Measurements from ENCODE around the gene ATG16L1.

The ATG16L1 gene

DNA sequence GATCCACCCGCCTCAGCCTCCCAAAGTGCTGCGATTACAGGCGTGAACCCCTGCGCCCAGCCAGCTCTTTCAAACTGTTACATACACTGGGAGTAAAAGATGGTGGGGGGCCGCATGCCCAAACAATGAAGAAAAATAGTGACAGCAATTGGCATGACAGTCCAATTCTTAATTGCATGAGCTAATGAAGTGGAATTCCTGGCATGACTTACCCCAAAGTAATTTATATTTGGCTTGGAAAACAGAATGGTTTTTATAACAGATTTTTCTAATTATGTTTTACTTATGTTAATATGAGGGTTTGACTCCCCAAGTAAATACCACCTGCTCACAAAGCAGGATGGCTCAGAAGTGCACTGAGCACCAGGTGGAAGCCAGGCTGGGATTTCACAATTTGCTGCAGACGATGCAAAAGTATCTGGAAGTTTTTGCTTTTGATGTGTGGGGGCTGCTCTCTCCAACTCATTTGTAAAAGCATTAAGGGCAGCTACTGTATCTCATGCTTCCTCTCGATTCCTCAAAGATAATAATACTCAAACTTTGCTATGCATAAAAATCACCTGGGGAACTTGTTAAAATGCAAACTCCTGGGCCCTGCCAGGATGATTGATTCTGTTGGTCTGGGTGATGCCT is 24.0 kb upstream of the ATG16L1 start:
- DNase-seq (ENCODE audit: low read depth): no peak

DNA sequence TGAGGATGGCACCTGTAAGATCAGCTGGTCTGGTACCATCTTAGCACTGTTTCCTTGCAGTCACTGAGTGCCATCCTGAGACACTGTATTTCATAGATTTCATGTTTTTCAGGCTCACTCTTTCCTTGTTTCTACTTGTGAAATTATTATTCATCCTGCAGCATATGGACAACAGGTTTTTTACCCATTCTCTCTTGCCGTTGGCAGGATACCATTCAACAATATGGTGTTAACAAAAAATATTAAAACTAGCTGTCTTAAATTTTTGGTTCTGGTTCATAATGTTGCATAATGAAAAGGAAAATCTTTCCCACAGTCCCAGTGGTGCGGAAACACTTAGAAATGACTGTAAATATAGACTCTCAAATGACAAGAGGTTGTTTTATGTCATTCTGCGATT is 23.1 kb upstream of the ATG16L1 start:
- DNase-seq (ENCODE audit: low read depth): no peak

DNA sequence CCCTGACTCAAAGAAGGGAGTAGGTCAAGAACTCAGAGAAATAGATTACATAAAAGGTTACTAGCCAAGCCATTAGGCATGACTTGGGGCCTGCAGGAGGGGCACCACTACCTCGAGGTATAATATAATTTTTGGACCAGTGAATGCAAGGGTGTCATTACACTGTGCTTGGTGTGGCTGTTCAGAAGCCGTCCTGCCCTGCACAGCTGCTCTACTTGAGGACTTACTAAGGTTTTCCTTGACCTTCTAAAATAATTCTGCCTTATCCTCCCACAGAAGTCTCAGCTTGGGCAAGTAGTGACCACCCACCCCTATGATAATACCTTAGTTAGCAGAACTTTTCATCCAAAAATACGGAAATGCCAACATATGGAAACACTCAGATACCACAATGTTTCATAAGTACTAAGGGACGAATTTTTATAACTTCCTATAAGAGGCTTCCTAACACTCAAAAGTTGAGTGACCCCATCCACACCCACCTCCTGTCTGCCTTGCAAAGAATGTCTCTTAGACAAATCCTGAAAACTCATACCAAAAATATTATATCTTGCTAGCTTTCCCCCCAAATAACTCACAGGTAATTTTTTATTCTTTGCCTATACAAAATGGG is 17.7 kb upstream of the ATG16L1 start:
- no peak for DNase-seq (ENCODE audit: low read depth)

DNA sequence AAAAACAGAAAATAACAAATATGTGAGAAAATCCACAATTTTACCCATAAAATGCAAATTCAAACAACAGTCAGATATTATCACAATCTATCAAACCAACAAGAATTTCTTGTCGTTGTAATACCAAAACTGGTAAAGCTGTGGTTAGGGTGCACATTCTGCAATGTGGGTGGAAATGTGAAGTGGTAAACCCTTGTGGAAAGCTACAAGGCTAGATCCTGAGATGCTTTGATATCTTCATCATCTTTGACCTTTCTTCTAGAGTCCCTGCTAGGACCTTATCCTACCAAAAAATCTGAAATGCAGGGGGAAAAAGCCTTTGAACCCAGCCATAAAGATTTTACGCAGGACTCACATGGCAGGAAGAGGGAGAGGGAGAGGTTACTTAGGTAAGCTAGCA is 17.2 kb upstream of the ATG16L1 start:
- no peak for DNase-seq (ENCODE audit: low read depth)

DNA sequence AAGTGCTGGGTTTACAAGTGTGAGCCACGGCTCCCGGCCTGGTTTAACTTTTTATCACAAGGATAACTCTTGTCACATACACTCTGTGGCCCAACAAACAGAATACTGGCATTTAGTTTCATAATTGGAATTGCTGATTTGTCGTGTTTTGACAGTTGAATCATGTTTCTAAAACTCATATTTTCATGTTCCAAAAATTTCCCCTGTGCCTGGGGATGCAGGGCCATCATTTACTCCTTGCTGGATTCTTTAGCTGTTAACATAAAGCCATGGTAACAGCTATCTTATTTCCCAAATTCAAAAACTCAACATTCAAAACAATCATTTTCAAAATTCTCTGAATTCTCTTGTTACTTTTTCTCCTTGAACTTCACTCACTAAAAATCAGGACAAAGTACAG is 16.5 kb upstream of the ATG16L1 start:
- DNase-seq (ENCODE audit: low read depth): no peak

DNA sequence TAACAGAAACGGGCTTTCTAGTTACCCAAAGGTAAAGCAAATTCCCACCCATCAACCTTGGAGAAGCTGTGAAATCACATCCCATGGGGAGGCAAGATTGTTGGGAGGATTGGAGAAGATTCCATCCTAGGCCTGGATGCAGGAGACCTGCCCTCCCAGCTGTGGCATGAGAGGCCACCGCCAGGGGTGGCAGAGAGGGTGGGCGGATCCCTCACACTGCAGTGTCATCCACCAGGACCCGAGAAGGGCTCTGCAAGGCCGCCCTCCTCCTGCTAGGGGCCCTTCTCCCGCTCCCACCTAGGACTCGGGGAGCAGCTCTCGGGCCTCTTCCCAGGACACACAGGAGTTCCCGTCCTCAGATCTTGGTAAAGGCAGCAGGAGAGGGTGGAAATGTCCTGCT is 15.5 kb upstream of the ATG16L1 start:
- DNase-seq (ENCODE audit: low read depth): no peak

DNA sequence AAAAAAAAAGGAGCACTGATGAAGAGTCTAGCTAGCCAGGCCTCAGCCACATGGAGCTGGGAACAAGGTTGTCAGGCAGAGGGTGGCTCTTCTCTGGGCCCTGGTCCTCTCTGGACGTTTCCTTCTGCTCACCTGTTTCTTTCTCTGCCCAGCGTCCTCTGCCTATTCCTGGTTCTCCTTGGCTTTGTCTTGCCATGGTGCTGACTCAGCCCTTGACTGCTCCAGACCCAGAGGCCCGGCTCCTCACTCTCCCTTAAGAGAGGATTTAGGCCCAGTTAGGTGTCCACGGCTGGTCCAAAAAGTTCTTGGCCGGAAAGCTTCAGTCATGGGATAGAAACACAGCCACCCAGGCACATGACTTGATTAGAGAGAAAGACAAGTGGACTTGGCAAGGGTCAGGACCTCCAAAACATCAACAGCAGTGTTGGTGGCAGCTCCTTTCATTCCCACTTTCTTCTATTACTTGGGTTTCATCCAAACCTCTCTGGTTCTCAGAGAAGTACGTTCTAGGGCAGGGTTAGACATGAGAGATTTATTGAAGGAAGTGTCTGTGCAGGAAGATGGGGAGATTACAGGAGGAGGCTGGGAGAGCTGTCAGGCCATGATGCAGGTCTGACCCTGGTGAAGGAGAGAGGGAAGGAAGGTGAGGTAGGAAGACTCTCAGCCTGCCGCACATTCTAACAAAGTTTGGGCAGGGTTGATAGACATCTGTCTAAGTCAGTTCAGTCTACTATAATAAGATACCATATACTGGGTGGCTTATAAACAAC is 14.5 kb upstream of the ATG16L1 start:
- no peak for DNase-seq (ENCODE audit: low read depth)

DNA sequence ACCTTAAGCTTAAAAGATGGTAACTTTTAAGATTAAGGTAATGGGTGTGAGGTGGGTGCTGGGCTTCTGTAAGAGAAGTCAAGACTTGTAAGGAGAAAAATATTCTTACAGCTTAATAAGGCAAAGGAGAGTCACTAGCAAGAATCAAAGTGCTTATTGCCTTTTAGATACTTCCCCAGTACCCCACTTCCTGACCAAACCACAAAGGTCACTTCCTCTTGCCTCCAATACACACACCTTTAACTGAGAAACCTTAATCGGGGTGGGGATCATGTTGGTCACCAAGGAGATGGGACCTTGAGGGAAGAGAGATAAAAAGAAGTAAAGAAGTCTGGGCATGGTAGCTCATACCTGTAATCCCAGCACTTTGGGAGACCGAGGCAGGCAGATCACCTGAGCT is 10.6 kb upstream of the ATG16L1 start:
- no peak for DNase-seq (ENCODE audit: low read depth)

DNA sequence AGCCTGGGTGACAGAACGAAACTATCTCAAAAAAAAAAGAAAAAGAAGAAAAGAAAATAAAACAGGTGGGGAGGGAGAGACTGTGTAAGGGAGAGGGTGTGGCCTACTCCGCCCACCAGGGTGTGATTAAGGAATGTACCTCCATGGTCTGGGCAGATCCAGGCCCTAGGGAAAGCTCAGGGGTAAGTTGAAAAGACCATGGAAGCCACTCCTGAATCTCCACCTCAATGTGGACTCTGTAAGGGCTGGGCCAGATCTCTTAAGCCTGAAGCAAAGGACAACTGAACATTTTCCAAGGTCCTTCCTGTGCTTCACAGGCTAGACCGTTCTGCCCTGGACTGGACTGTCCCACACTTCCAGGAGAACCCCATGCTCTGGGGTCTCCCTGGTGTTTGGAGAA is 9.7 kb upstream of the ATG16L1 start:
- DNase-seq (ENCODE audit: low read depth): no peak

DNA sequence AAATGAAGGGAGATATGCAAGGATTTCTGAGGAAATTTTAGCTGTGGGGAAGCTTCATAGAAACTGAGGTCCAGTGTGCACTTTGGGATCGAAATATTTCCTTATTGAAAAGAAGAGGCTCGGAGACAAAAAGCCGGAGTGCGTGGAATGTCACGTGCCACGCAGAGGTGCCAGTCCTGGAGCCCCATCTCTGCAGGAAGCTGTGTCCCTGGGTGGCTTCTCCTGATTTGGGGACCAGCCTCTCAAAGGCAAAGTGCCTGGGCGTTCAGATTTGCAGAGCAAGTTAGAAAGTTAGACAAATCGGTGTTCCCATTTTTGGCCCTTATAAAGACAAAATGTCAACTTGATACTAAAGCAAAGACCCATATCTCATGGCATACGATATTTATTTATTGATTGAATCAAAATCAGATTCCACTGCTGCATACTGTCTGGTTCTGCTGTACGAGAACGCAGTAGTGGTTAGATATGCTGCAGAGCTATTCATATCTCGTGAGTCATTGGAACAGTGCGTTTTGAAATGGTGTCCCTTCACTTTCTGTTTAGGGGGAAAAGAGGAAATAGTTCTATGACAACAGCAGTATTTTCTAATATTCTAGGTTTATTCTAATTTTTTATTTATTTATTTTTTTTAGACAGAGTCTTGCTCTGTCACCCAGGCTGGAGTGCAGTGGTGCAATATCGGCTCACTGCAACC is 9.1 kb upstream of the ATG16L1 start:
- DNase-seq (ENCODE audit: low read depth): no peak

DNA sequence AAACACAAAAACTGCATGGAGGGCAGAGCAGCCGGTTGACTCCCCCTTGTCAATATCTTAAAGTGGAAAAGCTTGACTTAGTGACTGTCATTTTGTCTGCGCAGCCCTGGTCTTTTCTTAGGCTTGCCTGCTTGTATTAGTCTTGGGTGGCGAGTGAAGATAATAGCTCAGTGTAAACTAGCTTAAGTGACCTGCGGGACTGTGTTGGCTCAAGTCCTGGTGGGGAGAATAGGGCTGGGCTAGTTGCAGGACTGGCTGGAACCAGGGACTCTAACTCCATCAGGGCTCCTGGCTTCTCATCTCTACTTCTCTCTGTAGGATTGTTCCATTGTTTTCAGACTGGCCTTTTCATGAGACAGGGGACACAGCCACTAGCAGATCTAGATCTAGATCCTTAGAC is 8.1 kb upstream of the ATG16L1 start:
- DNase-seq (ENCODE audit: low read depth): no peak

DNA sequence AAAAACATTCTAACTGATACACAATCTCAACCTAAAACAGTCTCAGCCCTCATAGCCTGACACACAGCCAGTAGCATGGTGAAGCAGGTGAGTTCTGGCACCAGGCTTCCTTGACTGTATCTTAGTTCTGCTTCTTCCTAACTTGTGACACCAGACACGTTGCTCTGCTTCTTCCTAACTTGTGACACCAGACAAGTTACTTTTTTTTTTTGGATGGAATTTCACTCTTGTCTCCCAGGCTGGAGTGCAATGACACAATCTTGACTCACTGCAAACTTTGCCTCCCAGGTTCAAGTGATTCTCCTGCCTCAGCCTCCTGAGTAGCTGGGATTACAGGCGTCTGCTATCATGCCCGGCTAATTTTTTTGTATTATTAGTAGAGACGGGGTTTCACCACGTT is 6.7 kb upstream of the ATG16L1 start:
- DNase-seq (ENCODE audit: low read depth): no peak

DNA sequence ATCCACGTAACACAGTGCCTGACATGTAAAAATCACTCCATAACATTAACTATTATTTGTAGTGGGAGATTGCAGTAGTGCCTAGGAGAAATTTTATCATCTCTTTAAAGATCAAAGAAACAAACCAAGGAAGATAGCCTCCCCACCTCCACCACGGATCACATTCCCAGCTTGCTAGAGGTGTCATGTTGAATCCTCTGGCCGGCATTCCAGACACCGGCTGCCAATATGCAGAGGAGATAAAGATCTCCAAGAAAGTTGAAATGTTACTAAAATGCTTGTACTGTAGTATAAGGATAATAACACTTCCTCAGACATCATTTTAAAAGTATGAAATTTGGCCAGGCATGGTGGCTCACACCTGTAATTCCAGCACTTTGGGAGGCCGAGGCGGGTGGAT is 6.1 kb upstream of the ATG16L1 start:
- no peak for DNase-seq (ENCODE audit: low read depth)

DNA sequence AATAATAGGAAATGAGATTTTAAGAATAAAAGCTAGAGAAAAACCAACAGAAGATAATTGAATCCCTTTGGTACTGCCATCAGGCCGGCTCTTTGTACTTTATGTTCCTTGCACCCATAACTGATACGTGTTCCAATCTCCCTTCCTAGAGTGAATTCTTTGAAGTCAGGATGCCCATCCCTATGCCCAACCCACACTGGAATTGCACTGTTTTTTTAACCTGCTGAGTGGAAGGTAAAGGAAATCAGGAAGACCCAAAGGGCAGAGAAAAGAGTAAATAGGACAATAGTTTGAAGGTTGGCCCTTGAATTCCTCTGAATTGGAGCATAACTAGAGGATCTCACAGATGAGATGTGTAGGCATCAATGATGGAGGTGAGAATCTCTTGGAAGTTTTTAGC is 4.4 kb upstream of the ATG16L1 start:
- DNase-seq (ENCODE audit: low read depth): no peak

DNA sequence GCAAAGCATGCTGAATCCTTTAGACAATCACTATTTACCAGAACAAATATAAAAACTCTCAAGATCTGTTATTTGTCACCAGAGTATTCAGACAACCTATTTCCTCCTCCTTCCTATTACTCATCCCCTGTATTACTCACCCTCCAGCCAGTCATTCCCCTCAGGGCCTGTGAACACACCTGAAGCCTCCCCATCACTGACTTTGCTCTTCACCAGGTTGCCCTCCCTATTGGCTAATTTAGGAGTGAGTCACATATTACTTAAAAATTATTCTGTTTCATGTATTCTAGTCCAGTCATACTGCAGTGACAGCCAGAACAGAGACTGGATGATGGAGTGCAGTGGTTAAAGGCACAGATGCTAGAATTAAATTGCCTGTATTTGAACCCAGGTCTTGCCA is 3.7 kb upstream of the ATG16L1 start:
- DNase-seq (ENCODE audit: low read depth): peak; percentile 72

DNA sequence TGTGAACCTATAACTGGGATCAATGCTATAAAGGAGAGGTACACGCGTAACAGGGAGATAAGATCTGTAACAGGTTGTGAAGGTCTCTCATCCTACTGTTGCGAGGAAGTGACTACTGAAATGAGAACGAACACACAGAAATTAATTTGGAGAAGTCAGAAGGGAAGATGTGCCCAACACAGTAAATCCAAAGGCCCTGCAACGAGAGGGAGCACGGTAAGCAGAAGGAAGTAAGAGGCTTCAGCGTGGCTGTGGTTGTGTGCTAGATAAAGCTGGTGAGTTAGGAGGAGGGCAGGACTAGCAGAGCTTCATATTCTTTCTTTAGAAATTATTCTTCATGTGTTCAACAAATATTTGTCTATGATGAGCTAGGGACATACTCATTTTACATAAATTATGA is 2.5 kb upstream of the ATG16L1 start:
- DNase-seq (ENCODE audit: low read depth): no peak

DNA sequence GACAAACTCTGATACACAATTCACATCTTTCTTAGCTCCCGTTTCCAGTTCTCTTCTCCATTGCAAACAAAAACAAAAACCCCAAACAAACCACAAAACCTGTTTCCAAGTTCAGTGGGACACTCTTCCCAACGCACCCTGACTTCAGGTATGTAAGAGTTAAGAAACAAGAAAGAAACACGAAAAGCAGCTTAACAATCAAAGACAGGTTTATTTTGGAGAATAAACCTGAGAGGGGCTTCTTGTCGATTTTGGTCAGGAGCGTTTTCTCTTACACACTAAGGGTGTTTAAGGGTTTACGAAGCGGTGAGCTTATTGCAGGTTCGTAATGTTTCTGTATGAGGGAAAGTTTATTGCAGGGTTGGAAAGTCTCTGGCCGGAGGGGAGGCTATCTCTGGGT is 905 bp upstream of the ATG16L1 start:
- DNase-seq (ENCODE audit: low read depth): no peak

DNA sequence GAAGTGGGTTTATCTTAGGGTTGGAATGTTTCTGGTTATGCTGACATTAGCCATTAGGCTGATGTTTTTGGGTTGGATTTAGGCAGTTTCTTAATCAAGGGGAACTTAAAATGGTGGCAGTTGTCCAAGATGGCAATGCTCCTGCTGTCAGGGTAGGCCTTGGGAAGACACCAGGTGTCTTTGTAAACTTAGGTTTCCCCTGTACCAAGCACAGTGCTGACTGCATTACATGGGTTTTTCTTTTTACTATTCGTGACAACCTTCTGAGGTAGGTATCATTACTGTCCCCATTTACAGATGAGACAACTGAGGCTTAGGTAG is 528 bp upstream of the ATG16L1 start:
- no peak for DNase-seq (ENCODE audit: low read depth)

DNA sequence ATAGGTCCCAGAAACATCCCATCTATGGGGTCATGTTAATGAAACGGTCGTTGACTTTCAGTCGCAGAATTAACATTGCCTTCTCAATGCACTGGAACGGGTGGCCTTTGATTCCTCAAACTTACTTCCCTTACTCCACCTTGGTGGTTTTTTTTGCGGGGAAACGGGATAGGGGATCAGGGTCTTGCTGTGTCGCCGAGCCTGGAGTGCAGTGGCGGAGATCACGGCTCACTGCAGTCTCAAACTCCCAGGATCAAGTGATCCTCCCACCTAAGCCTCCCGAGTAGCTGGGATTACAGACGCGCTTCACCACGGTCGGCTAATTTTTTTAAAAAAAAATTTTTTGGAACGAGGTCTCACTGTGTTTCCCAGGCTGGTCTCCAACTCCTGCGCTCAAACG is 754 bp downstream of the ATG16L1 start:
- no peak for DNase-seq (ENCODE audit: low read depth)

DNA sequence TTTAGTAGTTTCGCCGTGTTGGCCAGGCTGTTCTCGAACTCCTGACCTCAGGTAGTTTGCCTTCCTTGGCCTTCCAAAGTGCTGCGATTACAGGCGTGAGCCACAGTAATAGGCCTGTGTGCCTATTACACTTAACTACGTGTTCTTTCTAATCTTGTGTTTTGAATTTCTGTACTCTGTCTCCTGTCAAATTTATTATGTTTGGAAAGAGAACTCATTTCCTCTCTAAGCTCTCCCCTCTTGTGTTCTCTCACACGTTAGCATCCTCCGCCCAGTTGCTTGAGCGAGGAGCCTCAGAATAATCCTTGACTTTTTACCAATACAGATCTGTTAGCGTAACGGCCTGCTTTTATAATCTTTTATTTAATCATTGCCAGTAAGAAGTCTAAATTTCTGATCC is 3.7 kb downstream of the ATG16L1 start:
- no peak for DNase-seq (ENCODE audit: low read depth)

DNA sequence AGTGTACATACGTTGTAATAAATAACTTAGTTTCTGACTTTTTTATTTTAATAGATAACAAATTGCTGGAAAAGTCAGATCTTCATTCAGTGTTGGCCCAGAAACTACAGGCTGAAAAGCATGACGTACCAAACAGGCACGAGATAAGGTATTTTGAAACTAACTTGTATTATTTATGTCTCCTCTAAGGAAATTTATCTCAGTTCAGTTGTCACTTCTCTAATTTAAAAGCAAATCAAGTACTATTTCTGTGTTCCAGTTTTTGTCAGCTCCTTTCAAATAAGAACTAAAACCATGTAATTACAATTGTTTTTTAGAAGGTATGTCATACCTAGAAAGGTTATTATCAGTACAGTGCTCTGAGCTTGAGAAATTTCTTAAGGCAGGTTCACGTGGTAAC is 4.6 kb downstream of the ATG16L1 start:
- no peak for DNase-seq (ENCODE audit: low read depth)

DNA sequence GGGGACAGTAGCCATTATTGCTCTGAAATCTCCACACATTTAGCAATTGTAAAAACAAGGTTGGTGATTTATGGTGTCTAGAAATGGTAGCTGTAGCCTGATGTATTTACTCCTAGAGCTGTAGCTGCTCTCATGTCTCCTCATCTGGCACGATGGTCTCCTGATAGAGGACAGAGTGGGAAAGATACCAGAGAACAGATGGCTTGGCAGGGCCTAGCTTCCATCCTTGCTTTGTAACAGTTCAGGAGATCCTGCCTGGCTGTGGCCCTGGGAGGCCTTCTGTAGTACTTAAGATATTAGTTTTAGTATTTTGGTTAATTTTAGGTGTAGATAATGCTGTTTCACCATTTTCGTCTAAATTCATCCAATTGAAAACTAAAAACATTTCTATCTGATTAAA is 6.7 kb downstream of the ATG16L1 start:
- DNase-seq (ENCODE audit: low read depth): no peak

DNA sequence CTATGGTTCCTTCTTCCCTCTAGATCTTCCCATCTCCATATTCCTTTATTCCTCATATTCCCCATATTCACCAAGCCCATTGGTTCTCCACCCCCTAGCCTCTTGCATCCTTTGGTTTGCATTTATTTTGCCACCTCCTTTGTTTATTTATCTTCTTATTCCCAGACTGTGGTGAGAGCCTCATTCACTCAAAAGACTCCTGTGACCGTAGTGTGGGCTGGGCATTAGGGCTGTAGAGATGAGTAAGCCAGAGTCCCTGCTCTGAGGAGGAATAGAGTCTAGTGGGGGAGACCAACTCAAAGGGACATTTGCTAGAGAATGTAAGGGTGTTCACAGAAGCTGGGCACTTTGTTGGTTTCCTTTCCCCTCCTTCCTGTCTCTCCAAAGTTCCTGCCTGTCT is 8.3 kb downstream of the ATG16L1 start:
- no peak for DNase-seq (ENCODE audit: low read depth)

Data from stimulated activated CD4-positive, alpha-beta T cell treated with anti-CD3 and anti-CD28 coated beads, Interleukin-2, amount 100 ng/mL, for 4 hours (primary cell).